Testis (tissue), 3 donors: ENCODE results near the gene LCP2. TPM values are rescaled to one million over a fixed set of nuclear protein-coding genes. Genes with fewer than 3 reads are reported as not detected.

ENCODE experiments used
- polyA plus RNA-seq: library from polyadenylated mRNA; stranded (reverse); fragments of 350-450 nt; fragmentation: Illumina TruSeq; extraction: RNeasy Lipid Tissue Mini Kit (QIAGEN cat#74804); gene quantifications from one replicate; pipeline ENCODE4 v1.2.3, GENCODE V29; 2014; ENCODE audit warnings: low read depth, low replicate concordance; ENCODE audit not compliant: insufficient read depth
- total RNA-seq, 2 donors: library from RNA; depleted of rRNA; stranded (reverse); fragments of >200 nt; gene quantifications; one replicate each; pipeline ENCODE4 v1.2.3, GENCODE V29; 2016

Gene LCP2
- total and polyA plus RNA-seq, 3 donors from 2014 or later: 8.6 to 14.2 (median 11.5) TPM

Other genes starting within 250 kb of the LCP2 start
- under 1 TPM in 1 of 2 donors, not detected in 1; 0.19 TPM for gene FOXI1, start 191.9 kb downstream of the LCP2 start, total RNA-seq
- 0.26 TPM for gene FOXI1, start 191.9 kb downstream of the LCP2 start, polyA plus RNA-seq
- 10 to 100 TPM; 40.9 to 72.7 TPM for gene C5orf58, start 64.8 kb downstream of the LCP2 start, total RNA-seq
- gene C5orf58, start 64.8 kb downstream of the LCP2 start, polyA plus RNA-seq: 266 TPM
- gene KCNMB1, start 91.6 kb upstream of the LCP2 start, total RNA-seq: 1 to 10 TPM; 2.5 to 3.1 TPM
- gene KCNMB1, start 91.6 kb upstream of the LCP2 start, polyA plus RNA-seq: 4.6 TPM
- gene KCNIP1, start 206.2 kb upstream of the LCP2 start, total RNA-seq: 10 to 100 TPM; 13.4 to 14.8 TPM
- gene KCNIP1, start 206.2 kb upstream of the LCP2 start, polyA plus RNA-seq: 5.9 TPM